Neutrophil (primary cell): ENCODE measurements around the gene THRAP3.
A peak's percentile ranks its signal among the peaks of the same experiment; 100 is the strongest.
"Not testable (repeated sequence)": the region's sequence is repeated elsewhere in the genome, so short reads cannot be mapped to it uniquely, and the experiment has no call there.

Experiments used
- H3K27ac ChIP-seq: fragments of 200-600 bp; sonication (generic); 2 replicates; pipeline ENCODE4 v1.5.1; 2016; ENCODE audit warnings: mild to moderate bottlenecking, moderate library complexity
- H3K27me3 ChIP-seq: fragments of 200-600 bp; sonication (generic); 2 replicates; pipeline ENCODE4 v1.6.0; 2016; ENCODE audit warnings: mild to moderate bottlenecking
- H3K36me3 ChIP-seq: fragments of 200-600 bp; sonication (generic); 2 replicates; pipeline ENCODE4 v1.5.1; 2017
- H3K4me1 ChIP-seq, 2 experiments: fragments of 200-600 bp in 1 of 2; sonication (generic) in 1 of 2; 1 replicate in 1 of 2; 2 replicates in 1 of 2; pipeline versions ENCODE4 v1.5.1 to v1.6.1; 2013 to 2016; ENCODE audit warnings: low read depth in 1 of 2, low read length in 1 of 2, mild to moderate bottlenecking in 1 of 2, moderate library complexity in 1 of 2; ENCODE audit not compliant: control insufficient read depth in 1 of 2, insufficient read depth in 1 of 2
- H3K4me3 ChIP-seq, 2 experiments: fragments of 200-600 bp in 1 of 2; sonication (generic) in 1 of 2; 1 replicate in 1 of 2; 2 replicates in 1 of 2; pipeline ENCODE4 v1.5.1; 2013 to 2016; ENCODE audit warnings: low read depth in 1 of 2, low read length in 1 of 2, mild to moderate bottlenecking in 1 of 2, moderate library complexity in 1 of 2
- H3K9me3 ChIP-seq: fragments of 200-600 bp; sonication (generic); 2 replicates; pipeline ENCODE4 v1.5.1; 2016
- CTCF ChIP-seq: fragments of 200-600 bp; sonication (generic); IDR thresholded peaks from 2 replicates; pipeline ENCODE4 v1.5.1; 2016; ENCODE audit warnings: antibody characterized with exemption

The THRAP3 gene

GRCh38 chr1:36187800-36188593 lies 36.2 kb upstream of the THRAP3 start:
- Histone ChIP-seq H3K36me3 (peaks cover under 1% of the 10 kb centered on the region), H3K9me3 (no peaks in the 10 kb centered on the region), H3K27me3 (no peaks in the 10 kb centered on the region), H3K4me3 (no peak overlapping the region), H3K4me1 (peaks cover 6 to 8% of the 10 kb centered on the region in 2 experiments), H3K27ac (peak overlapping the region; percentile 57)
- TF ChIP-seq CTCF = peak; percentile 92

GRCh38 chr1:36196805-36197204 lies 27.4 kb upstream of the THRAP3 start:
- not testable (repeated sequence) for H3K36me3 ChIP-seq, H3K4me3 ChIP-seq, H3K27me3 ChIP-seq, H3K9me3 ChIP-seq, H3K4me1 ChIP-seq, H3K27ac ChIP-seq

GRCh38 chr1:36198641-36199040 lies 25.6 kb upstream of the THRAP3 start:
- no peaks in the 10 kb centered on the region for H3K9me3 ChIP-seq
- no peaks in the 10 kb centered on the region for H3K27me3 ChIP-seq
- no peak overlapping the region for H3K27ac ChIP-seq
- H3K4me3 ChIP-seq = no peak overlapping the region
- H3K36me3 ChIP-seq = no peaks in the 10 kb centered on the region
- no peak for TF ChIP-seq CTCF
- peaks cover 18 to 21% of the 10 kb centered on the region in 2 experiments for H3K4me1 ChIP-seq

GRCh38 chr1:36199934-36200741 lies 24.1 kb upstream of the THRAP3 start:
- TF ChIP-seq CTCF = no peak
- Histone ChIP-seq H3K4me1 (peaks cover 29 to 32% of the 10 kb centered on the region in 2 experiments), H3K27ac (peak overlapping the region; percentile 19), H3K9me3 (no peaks in the 10 kb centered on the region), H3K27me3 (no peaks in the 10 kb centered on the region), H3K36me3 (no peaks in the 10 kb centered on the region), H3K4me3 (no peak overlapping the region)

GRCh38 chr1:36203027-36203553 lies 21.2 kb upstream of the THRAP3 start:
- H3K36me3 ChIP-seq = no peaks in the 10 kb centered on the region
- H3K27ac ChIP-seq = peak overlapping the region; percentile 97
- TF ChIP-seq CTCF = no peak
- no peaks in the 10 kb centered on the region for H3K9me3 ChIP-seq
- peaks cover 29 to 32% of the 10 kb centered on the region in 2 experiments for H3K4me1 ChIP-seq
- peak overlapping the region in 1 of 2 experiments; percentile 27 for H3K4me3 ChIP-seq
- no peaks in the 10 kb centered on the region for H3K27me3 ChIP-seq
